GM19463 (cell line): ENCODE measurements around the gene SEPTIN10.
"Not testable (repeated sequence)": the region's sequence is repeated elsewhere in the genome, so short reads cannot be mapped to it uniquely, and the experiment has no call there.

Source experiments
- ATAC-seq: cut with Tn5 transposase; IDR thresholded peaks from one replicate; pipeline ENCODE4 v1.9.1; 2021; ENCODE audit warnings: mild to moderate bottlenecking, moderate library complexity; ENCODE audit not compliant: unreplicated experiment

SEPTIN10 gene

GRCh38 chr2:109635426-109636304, 21.9 kb upstream of the SEPTIN10 start:
- ATAC-seq: no peak

- ATAC-seq: no peak
Observed at GRCh38 chr2:109633284-109633961, 19.7 kb upstream of the SEPTIN10 start.

DNA sequence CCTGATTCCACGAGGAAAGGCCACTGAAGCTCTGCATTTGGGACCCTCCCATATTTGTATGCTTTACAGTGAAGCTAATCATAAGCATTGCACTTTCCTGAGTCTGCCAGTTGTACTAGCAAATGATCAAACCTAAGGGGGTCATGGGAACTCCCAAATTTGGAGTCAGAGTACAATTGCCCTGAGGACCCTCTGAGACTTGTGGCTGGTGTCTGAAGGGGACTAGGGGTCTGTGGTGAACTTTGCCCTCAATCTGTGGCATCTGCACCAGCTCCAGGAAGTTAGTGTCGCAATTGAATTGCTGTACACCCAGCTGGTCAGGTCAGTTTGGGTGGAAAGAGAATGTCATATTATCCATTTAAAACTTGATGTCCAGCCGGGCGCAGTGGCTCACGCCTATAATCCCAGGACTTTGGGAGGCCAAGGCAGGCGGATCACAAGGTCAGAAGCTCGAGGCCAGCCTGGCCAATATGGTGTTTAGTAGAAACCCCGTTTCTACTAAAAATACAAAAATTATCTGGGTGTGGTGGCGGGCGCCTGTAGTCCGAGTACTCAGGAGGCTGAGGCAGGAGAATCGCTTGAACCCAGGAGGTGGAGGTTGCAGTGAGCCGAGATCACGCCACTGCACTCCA, 18.5 kb upstream of the SEPTIN10 start:
- no peak for ATAC-seq

DNA sequence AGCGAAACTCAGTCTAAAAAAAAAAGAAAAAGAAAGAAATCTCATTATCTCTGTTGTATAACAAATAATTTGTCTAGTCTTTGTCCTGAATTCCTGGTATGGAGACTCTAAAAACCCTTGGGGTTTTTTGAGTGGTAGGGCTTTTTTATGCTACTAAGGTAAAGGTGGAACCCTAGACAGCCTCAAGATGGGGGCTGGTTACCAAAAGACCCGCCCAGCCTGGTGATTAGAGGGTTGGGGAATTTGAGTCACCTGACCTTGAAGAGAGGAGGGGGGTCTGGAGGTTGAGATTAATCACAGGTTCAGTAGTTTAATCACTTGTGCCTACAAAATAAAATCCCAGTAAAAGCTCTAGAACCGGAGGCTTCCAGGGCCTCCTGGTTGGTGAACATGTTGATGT, 18.0 kb upstream of the SEPTIN10 start:
- ATAC-seq: no peak

DNA sequence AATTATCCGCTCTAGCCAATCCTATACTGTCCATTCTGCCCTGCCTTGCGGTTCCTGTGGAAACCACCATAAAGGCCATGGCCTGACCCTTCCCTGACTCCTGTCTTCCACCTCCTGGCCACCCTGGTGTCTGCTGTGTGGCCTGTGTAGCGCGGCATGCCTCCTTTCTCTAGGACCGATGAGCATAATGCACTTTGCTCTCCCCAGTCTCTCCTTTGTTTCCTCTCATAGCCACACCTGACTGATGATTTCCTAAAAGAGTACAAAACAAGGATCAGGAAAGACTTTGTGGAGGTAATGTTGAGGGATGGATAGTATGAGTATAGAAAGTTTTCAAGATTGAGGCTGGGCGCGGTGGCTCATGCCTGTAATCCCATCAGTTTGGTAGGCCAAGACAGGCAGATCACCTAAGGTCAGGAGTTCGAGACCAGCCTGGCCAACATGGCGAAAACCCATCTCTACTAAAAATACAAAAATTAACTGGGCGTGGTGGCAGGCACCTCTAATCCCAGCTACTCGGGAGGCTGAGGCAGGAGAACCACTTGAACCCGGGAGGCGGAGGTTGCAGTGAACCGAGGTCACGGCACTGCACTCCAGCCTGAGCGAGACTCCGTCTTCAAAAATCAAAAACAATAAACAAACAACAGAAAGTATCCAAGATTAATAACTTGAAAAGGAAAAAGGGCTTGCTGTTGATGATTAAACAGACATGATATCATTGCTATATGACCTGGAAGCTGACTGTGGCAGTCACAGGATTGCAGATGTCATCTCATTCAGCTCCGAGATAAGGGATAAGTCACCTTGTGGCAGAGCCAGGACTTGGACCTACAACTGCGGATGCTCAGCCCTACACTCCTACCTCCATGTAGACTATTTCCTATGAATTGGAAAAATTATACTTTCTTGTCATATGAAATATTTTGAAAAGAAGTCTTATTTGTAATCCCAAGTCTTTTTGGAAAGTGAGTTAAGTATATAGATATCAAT, 17.0 kb upstream of the SEPTIN10 start:
- no peak for ATAC-seq

DNA sequence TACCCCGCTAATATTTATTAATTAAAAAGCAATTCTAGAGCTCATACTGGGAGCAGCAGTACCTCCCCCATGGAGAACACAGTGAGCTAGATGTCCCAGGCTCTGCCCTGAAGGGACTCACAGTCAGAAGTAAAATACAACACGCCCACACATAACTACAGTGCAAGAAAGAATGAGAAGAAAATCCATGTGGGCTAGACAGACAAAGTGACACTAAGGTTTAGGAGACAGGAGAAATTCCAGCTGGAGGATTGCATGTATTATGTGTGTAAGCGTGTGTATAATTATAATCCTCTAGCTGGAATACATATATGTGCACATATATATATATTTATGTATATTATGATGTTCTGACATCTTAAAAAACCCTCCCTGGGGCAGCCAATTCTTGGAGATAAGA, 16.1 kb upstream of the SEPTIN10 start:
- ATAC-seq: no peak

GRCh38 chr2:109628321-109628720, 14.6 kb upstream of the SEPTIN10 start:
- ATAC-seq: not testable (repeated sequence)

GRCh38 chr2:109624339-109624738, 10.6 kb upstream of the SEPTIN10 start:
- no peak for ATAC-seq

DNA sequence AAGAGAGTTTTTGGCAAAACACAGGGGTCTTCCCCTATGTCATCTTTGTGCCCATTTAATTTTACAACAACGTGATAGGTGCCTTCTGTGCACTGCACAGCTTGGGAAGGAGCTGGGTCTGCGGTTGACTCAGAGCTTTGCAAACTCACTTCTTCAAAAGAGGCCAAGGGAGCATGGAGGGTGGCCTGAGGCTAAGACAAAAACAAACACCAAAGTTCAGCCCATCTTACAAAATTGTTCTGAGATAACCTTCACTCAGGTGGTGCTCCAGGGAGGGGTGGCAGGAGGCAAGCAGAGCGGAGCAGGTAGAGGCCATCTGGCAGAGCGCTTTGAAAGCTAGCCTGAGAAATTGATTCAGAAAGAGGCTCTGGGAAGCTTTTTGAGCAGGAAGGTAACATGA, 10.2 kb upstream of the SEPTIN10 start:
- ATAC-seq: no peak

DNA sequence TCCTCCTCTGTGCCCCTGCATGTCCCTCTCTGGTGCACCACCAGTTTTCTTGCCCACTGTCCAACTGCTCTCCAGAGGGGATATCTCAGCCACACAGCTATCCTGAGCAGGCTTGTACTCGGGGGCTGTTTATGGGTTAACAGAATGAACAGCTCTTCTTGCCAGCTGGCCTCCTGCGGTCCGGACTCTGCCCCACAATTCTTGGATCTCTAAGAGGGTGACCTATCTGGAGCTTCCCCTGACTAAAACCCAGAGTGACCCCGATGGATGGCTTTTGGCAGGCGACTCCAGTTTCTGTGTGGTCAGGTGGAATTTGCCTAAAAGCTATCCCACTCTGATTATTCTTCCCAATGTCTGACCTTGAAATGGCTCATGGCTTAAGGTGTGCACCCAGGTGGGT, 9.5 kb upstream of the SEPTIN10 start:
- ATAC-seq: no peak

DNA sequence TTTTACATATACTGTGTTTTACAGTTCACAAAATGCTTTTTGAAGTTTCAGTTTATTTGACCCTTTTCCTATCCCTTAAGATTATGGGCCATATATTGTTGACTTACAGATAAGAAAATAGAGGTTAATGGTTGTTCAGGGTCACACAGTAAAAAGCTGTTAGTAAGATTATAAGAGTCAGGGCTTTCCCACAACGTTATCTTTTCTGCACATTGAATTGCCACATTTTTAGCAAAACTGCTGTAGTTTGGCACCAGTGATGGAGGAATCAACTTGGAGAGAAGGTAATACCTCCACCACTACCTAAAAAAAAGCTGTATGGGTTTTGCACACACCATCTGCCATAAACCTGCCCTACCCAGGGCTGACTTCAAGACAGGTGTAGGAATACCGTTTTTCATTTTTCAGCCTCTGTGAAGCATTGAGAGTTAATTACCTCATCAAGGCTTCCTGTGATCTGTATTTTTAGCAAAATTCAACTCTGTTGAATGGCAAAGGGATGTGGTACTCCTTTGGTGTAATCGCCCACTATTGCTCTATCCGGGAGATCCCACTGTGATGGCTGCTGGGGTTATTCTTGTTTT, 5.4 kb upstream of the SEPTIN10 start:
- ATAC-seq: no peak

DNA sequence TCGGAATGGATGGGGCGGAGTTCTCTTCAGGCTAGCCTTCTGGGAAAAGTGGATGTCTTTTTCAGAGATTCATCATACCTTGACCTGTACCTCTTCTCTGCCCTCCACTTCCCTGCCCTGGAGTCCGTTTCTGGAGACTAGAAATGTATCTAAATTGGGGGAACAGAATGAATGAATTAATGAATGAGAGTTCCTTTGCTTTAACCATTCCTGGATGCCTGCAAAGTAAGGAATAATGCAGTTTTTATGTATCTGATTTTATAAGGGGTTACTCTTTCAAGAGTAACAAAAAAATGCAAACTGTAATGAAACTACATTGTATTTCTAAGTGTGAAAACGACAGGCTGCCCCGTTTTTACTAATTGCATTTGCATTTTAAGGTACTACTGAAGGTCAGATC, 2.4 kb upstream of the SEPTIN10 start:
- ATAC-seq: no peak

- ATAC-seq: no peak
Observed at GRCh38 chr2:109615637-109616144, 1.9 kb upstream of the SEPTIN10 start.

DNA sequence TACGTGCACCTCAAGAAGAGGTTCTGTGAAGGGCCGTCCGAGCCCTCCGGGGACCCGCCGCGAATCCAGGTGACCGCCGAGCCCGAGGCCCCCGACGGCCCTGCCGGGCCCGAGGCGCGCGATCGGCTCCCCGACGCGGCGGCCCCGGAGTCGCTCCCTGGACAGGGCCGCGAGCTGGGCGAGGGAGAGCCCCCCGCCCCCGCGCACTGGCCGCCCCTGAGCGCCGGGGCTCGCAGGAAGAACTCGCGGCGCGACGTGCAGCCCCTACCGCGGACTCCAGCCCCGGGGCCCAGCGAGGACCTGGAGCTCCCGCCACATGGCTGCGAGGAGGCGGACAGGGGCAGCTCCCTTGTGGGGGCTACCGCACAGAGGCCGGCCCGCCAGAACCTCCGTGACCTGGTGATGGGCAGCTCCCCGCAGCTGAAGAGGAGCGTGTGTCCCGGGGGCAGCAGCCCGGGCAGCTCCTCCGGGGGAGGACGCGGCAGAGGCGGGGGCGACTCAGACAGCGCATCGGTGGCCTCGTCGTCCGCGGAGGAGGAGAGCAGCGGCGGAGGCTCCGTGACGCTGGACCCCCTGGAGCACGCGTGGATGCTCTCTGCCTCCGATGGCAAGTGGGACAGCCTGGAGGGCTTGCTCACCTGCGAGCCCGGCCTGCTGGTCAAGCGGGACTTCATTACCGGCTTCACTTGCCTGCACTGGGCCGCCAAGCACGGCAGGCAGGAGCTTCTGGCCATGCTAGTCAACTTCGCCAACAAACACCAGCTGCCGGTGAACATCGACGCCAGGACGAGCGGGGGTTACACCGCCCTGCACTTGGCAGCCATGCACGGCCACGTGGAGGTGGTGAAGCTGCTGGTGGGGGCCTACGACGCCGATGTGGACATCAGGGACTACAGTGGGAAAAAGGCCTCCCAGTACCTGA, 1.2 kb upstream of the SEPTIN10 start:
- ATAC-seq: no peak

GRCh38 chr2:109613081-109613921, 465 bp downstream of the SEPTIN10 start:
- peak; percentile 24 for ATAC-seq

GRCh38 chr2:109611467-109612095, 2.2 kb downstream of the SEPTIN10 start:
- no peak for ATAC-seq

- no peak for ATAC-seq
Observed at GRCh38 chr2:109609352-109610024, 4.3 kb downstream of the SEPTIN10 start.
